ENCODE data around the gene GRIK2. TPM values are rescaled to one million over a fixed set of nuclear protein-coding genes. Genes with fewer than 3 reads are reported as not detected.

The GRIK2 gene
- total RNA-seq, 2 donors from 2014 or later: 7.7 to 12.1 TPM

GRCh38 chr6:101541894-101542293 is 148.4 kb downstream of the GRIK2 start:
- Histone ChIP-seq H3K36me3 (no peaks in the 10 kb centered on the region), H3K9me3 (no peaks in the 10 kb centered on the region), H3K27me3 (no peaks in the 10 kb centered on the region), H3K4me3 (no peak overlapping the region), H3K4me1 (no peaks in the 10 kb centered on the region), H3K27ac (no peak overlapping the region)
- no peak for DNase-seq (ENCODE audit: low spot score)
- no peak for TF ChIP-seq CTCF (IDR thresholded peaks at IDR 0.05)

- Histone ChIP-seq H3K4me3 (no peak overlapping the region), H3K9me3 (no peaks in the 10 kb centered on the region), H3K27ac (no peak overlapping the region), H3K4me1 (no peaks in the 10 kb centered on the region), H3K36me3 (no peaks in the 10 kb centered on the region), H3K27me3 (no peaks in the 10 kb centered on the region)
- DNase-seq (ENCODE audit: low spot score): no peak
- no peak for TF ChIP-seq CTCF (IDR thresholded peaks at IDR 0.05)
Measured at GRCh38 chr6:101543796-101544195, 150.3 kb downstream of the GRIK2 start.

GRCh38 chr6:101544286-101544685 is 150.8 kb downstream of the GRIK2 start:
- no peak for TF ChIP-seq CTCF (IDR thresholded peaks at IDR 0.05)
- no peaks in the 10 kb centered on the region for H3K4me1 ChIP-seq
- H3K27me3 ChIP-seq: no peaks in the 10 kb centered on the region
- DNase-seq (ENCODE audit: low spot score): no peak
- no peak overlapping the region for H3K4me3 ChIP-seq
- H3K36me3 ChIP-seq: no peaks in the 10 kb centered on the region
- H3K9me3 ChIP-seq: no peaks in the 10 kb centered on the region
- H3K27ac ChIP-seq: no peak overlapping the region

GRCh38 chr6:101545191-101545590 is 151.7 kb downstream of the GRIK2 start:
- H3K4me1 ChIP-seq: no peaks in the 10 kb centered on the region
- no peak overlapping the region for H3K27ac ChIP-seq
- no peak for TF ChIP-seq CTCF (IDR thresholded peaks at IDR 0.05)
- no peak for DNase-seq (ENCODE audit: low spot score)
- H3K4me3 ChIP-seq: no peak overlapping the region
- H3K27me3 ChIP-seq: no peaks in the 10 kb centered on the region
- no peaks in the 10 kb centered on the region for H3K36me3 ChIP-seq
- no peaks in the 10 kb centered on the region for H3K9me3 ChIP-seq

- Histone ChIP-seq H3K9me3 (no peaks in the 10 kb centered on the region), H3K27ac (no peak overlapping the region), H3K4me3 (no peak overlapping the region), H3K4me1 (no peaks in the 10 kb centered on the region), H3K27me3 (no peaks in the 10 kb centered on the region), H3K36me3 (no peaks in the 10 kb centered on the region)
- no peak for TF ChIP-seq CTCF (IDR thresholded peaks at IDR 0.05)
- no peak for DNase-seq (ENCODE audit: low spot score)
Measured at GRCh38 chr6:101550451-101550850, 156.9 kb downstream of the GRIK2 start.

GRCh38 chr6:101554231-101554630 is 160.7 kb downstream of the GRIK2 start:
- Histone ChIP-seq H3K27me3 (no peaks in the 10 kb centered on the region), H3K27ac (no peak overlapping the region), H3K36me3 (no peaks in the 10 kb centered on the region), H3K9me3 (no peaks in the 10 kb centered on the region), H3K4me1 (no peaks in the 10 kb centered on the region), H3K4me3 (no peak overlapping the region)
- DNase-seq (ENCODE audit: low spot score): no peak
- TF ChIP-seq CTCF (IDR thresholded peaks at IDR 0.05): no peak

Data from right atrium auricular region (tissue), 2 donors.